Pancreas (tissue), 10 donors: ENCODE data around the gene ERC1. TPM values are rescaled to one million over a fixed set of nuclear protein-coding genes. Genes with fewer than 3 reads are reported as not detected.

ENCODE experiments used
- ATAC-seq, 4 donors: fragments of 200-7000 bp; cut with Tn5 transposase; one replicate each; pipeline versions ENCODE4 v1.8.0 to v1.9.1; 2020; ENCODE audit warnings: mild to moderate bottlenecking in 4 of 4, moderate library complexity in 4 of 4
- DNase-seq, 6 donors: peaks; one replicate each; pipeline ENCODE4 v3.0.0-alpha.2; 2020
- FAIRE-seq: peaks from 2 replicates; lab custom pipeline; 2012; peaks lifted over from hg19 to GRCh38; lab: Jason Lieb, UNC
- H3K27ac ChIP-seq, 4 donors: fragments of 200-600 bp; sonication (generic); 1 replicate in 3 of 4; 2 replicates in 1 of 4; pipeline versions ENCODE4 v1.5.0 to v1.8.0; 2020
- H3K27me3 ChIP-seq, 4 donors: fragments of 200-600 bp; one replicate each; pipeline ENCODE4 v1.8.0; 2021
- H3K36me3 ChIP-seq, 3 donors: fragments of 200-600 bp; sonication (generic) in 1 of 3; one replicate each; pipeline versions ENCODE4 v1.5.0 to v1.8.0; 2020 to 2021
- H3K4me1 ChIP-seq, 3 donors: fragments of 200-600 bp; one replicate each; pipeline ENCODE4 v1.8.0; 2021
- H3K4me3 ChIP-seq, 4 donors: fragments of 200-600 bp; sonication (generic) in 2 of 4; one replicate each; pipeline versions ENCODE4 v1.5.0 to v1.8.0; 2020 to 2021
- H3K9me3 ChIP-seq, 4 donors: fragments of 200-600 bp; one replicate each; pipeline ENCODE4 v1.8.0; 2021
- WGBS, 2 donors: extraction: QIAGEN DNeasy Blood & Tissue Kit; methylation state at CpG; one replicate each; pipeline ENCODE4 v1.1.7; 2013; 5-methylcytosine and 5-hydroxymethylcytosine counted together
- intact Hi-C, 3 donors: fragments of 100-400 bp; cut with DNase I; formaldehyde crosslinking; loops; one replicate each; pipeline versions ENCODE4 v1.11.1 to v1.14.2; 2022
- polyA plus RNA-seq, 2 donors: library from polyadenylated mRNA; stranded (reverse); fragments of 200-250 nt; gene quantifications; one replicate each; pipeline ENCODE4 v1.2.3, GENCODE V29; 2013
- total RNA-seq, 6 donors: library from RNA; stranded (reverse); fragmentation: NEBNext Ultra II Directional in 4 of 6; extraction: Animal tissue kit (Norgen Biotek cat#: 25700) in 4 of 6; gene quantifications; one replicate each; pipeline versions ENCODE4 v1.2.1 to v1.2.4, GENCODE V29; 2021 to 2023
- TF ChIP-seq, protein P1 (sequence below), 4 donors: fragments of 200-600 bp; sonication (generic) in 3 of 4; IDR thresholded peaks; one replicate each; pipeline versions ENCODE4 v1.5.0 to v1.8.0; 2021; ENCODE audit warnings: antibody characterized with exemption in 4 of 4
- donor health status: healthy with polysubstance abuse.
- donor health status: DM: no; HTN: no; CAD: no; lungs with moderate emphysema.
- donor health status: DM: no; HTN: no; CAD: no.
- donor health status: control.
- donor health status: control.
- donor health status: Bipolar disorder and iron deficiency.
- donor health status: DM: yes; HTN: yes; CAD: no.
- donor health status: DM: no; HTN: no; CAD: no.
- donor health status: DM: no; HTN: no; CAD: no.
- donor health status: DM: yes; HTN: yes; CAD: no.

The ERC1 gene
- total and polyA plus RNA-seq, 8 donors, result 4.1 to 41.4 (median 20.5) TPM

DNA sequence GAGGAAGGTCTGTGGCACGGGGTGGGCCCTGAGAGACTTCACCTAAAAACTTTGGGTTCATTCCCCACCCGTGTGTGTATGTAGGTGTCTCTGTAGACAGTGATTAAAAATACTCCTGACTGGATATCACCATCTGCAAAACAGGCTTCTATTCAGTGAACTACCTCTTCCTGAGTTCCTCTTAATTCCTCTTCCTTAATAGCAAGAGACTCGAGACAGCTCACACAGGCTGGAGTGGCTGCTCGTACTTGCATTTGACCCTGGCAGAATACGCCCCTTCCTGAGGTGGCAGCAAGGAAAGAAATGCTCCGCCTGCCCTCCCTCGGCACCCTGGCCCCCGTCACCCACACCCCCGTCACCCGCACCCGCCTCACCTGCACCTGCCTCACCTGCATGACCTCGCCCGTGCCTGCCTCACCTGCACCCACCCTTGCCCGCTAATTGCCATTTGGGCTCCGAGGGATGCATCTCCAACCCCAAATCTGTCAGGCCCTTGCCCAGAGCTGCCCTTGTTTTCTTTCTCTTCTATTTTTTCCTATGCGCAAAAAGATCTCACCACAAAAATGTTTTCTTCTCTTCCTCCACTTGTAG lies 513.4 kb downstream of the ERC1 start:
- DNase-seq (no peak), ATAC-seq (peak in 2 of 4 donors; percentile 48 to 53), FAIRE-seq (no peak)
- Histone ChIP-seq H3K9me3 (no peaks in the 10 kb centered on the region), H3K36me3 (no peaks in the 10 kb centered on the region), H3K4me1 (no peaks in the 10 kb centered on the region), H3K27me3 (no peaks in the 10 kb centered on the region), H3K4me3 (no peak overlapping the region), H3K27ac (no peak overlapping the region)
- 71 to 85% methylated on average over 15 to 16 of the region's 16 CpGs for WGBS, 2 donors
- TF ChIP-seq, protein P1, sequence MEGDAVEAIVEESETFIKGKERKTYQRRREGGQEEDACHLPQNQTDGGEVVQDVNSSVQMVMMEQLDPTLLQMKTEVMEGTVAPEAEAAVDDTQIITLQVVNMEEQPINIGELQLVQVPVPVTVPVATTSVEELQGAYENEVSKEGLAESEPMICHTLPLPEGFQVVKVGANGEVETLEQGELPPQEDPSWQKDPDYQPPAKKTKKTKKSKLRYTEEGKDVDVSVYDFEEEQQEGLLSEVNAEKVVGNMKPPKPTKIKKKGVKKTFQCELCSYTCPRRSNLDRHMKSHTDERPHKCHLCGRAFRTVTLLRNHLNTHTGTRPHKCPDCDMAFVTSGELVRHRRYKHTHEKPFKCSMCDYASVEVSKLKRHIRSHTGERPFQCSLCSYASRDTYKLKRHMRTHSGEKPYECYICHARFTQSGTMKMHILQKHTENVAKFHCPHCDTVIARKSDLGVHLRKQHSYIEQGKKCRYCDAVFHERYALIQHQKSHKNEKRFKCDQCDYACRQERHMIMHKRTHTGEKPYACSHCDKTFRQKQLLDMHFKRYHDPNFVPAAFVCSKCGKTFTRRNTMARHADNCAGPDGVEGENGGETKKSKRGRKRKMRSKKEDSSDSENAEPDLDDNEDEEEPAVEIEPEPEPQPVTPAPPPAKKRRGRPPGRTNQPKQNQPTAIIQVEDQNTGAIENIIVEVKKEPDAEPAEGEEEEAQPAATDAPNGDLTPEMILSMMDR (IDR thresholded peaks at IDR 0.05), result no peak
- intact Hi-C loops, result no loop called here

DNA sequence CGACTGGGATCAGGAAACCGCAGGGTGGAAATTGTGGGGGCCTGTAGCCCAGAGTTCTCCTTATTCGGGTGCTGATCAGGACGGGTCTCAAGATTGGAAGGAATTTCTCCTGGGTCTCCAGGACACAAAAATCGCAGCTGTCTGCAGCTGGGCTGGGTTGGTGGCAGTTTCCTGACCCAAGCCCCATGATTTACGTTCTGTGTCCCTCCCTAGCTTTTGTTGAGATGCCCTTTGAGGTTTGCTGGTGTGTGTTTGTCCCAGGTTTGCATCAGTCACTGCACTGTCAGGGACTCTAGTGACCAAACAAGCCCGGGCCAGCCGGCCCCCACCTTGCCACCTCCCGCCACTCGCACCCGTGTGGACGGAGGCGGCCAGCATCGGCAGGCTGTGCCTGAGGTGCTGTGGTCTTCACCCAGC lies 513.9 kb downstream of the ERC1 start:
- no peaks in the 10 kb centered on the region for H3K4me1 ChIP-seq
- no peaks in the 10 kb centered on the region for H3K27me3 ChIP-seq
- no peak overlapping the region for H3K27ac ChIP-seq
- no peaks in the 10 kb centered on the region for H3K36me3 ChIP-seq
- DNase-seq (no peak), FAIRE-seq (no peak), ATAC-seq (peak in 1 of 4 donors; percentile 21)
- no peaks in the 10 kb centered on the region for H3K9me3 ChIP-seq
- no peak overlapping the region for H3K4me3 ChIP-seq
- 70 to 71% methylated on average over 14 of the region's 14 CpGs for WGBS, 2 donors
- intact Hi-C loops, result no loop called here
- TF ChIP-seq, protein P1 (IDR thresholded peaks at IDR 0.05), result no peak

DNA sequence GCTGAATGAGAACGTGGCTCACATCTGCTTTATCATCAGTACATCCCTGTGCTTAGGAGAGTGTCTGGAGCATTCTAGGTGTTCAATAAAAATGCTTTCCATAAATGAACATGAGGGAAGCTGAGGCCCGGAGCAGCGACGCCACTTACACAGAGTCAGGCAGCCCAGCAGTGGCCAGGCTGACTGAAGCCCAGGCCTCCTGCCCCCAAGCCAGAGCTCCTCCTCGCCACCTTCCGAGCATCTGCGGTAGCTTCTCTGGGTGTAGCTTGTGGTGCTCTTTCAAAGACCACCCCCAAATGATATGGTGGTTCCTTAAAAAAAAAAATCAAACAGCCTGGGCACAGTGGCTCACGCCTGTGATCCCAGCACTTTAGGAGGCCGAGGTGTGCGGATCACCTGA lies 514.6 kb downstream of the ERC1 start:
- Histone ChIP-seq H3K36me3 (no peaks in the 10 kb centered on the region), H3K9me3 (no peaks in the 10 kb centered on the region), H3K27ac (no peak overlapping the region), H3K4me3 (no peak overlapping the region), H3K4me1 (no peaks in the 10 kb centered on the region), H3K27me3 (no peaks in the 10 kb centered on the region)
- FAIRE-seq, result no peak
- intact Hi-C loops, result no loop called here
- no peak for DNase-seq
- TF ChIP-seq, protein P1 (IDR thresholded peaks at IDR 0.05), result no peak
- 89 to 95% methylated on average over 10 of the region's 10 CpGs for WGBS, 2 donors
- no peak for ATAC-seq

DNA sequence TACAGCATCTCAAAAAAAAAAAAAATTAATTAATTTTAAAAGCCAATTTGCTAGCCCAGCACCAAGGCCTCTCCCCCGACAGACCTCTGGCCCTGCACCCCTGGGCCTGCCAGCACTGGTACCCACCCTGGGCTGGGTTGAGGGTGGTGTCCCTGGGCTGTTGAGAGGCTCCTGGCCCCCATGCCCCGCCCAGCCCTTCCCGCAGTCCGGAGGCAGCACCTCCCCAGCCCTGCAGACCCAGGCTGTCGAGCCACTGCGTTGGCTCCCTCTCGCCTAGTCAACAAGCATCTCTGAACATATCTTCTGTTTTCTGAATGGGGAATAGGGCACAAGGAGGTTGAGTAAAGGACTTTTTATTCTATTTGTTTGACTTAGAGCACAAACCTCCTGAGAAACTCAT lies 516.3 kb downstream of the ERC1 start:
- TF ChIP-seq, protein P1 (IDR thresholded peaks at IDR 0.05), result no peak
- no peaks in the 10 kb centered on the region for H3K4me1 ChIP-seq
- intact Hi-C loops, result no loop called here
- no peak overlapping the region for H3K4me3 ChIP-seq
- ATAC-seq, result no peak
- 82 to 86% methylated on average over 7 of the region's 7 CpGs for WGBS, 2 donors
- FAIRE-seq, result no peak
- no peak for DNase-seq
- H3K27me3 ChIP-seq, result no peaks in the 10 kb centered on the region
- H3K36me3 ChIP-seq, result no peaks in the 10 kb centered on the region
- no peak overlapping the region for H3K27ac ChIP-seq
- H3K9me3 ChIP-seq, result no peaks in the 10 kb centered on the region

DNA sequence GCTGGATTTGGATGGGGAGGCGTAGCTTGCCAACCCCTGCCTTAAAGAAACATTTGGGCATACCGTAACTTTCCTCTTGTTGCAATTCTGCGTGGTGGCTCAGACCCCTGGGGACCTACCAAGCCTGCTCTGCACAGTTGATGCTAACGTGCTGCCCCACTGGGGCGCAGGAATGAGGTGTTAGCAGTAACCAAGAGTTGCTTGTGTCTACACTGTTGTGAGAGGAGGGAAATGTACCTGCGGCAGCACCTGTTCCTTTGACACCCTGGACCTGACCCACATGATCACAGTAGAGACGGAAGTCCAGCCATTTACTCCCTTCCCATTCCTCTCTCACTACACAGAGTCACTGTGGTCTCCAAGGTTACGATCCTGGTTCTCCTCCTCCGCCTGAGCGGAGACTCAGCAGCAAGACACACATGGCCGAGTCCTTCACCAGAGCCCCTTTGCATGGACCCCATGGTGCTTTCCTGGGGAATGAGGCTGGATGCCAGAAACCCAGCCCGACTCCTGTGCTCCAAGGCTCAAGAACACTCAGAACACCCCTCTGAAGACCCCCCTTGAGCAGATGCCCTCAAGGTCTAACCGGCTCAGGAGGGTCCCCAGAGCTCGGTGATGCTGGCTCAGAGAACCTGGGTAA lies 518.5 kb downstream of the ERC1 start:
- Histone ChIP-seq H3K27ac (no peak overlapping the region), H3K27me3 (no peaks in the 10 kb centered on the region), H3K9me3 (no peaks in the 10 kb centered on the region), H3K36me3 (no peaks in the 10 kb centered on the region), H3K4me3 (no peak overlapping the region), H3K4me1 (no peaks in the 10 kb centered on the region)
- intact Hi-C loops, result no loop called here
- TF ChIP-seq, protein P1 (IDR thresholded peaks at IDR 0.05), result no peak
- no peak for FAIRE-seq
- WGBS, 2 donors, result 75 to 81% methylated on average over 14 of the region's 14 CpGs
- no peak for DNase-seq
- ATAC-seq, result no peak
